Erythroblast (primary cell): ENCODE measurements around the gene STEAP2.

Experiments
- GATA1 ChIP-seq: IDR thresholded peaks from 2 replicates; pipeline ENCODE4 v1.6.1; 2011; ENCODE audit warnings: low read depth, mild to moderate bottlenecking, control low read depth, low read length, moderate library complexity
- POLR2A ChIP-seq: IDR thresholded peaks from 2 replicates; pipeline ENCODE4 v1.6.1; 2011; ENCODE audit warnings: mild to moderate bottlenecking, low read length

- TF ChIP-seq POLR2A = no peak
- no peak for TF ChIP-seq GATA1
Measured at GRCh38 chr7:90270431-90271178, 59.1 kb downstream of the STEAP2 start.
